ENCODE data around the gene ATXN1L. TPM values are rescaled to one million over a fixed set of nuclear protein-coding genes. Genes with fewer than 3 reads are reported as not detected.
"Not testable (repeated sequence)": the region's sequence is repeated elsewhere in the genome, so short reads cannot be mapped to it uniquely, and the experiment has no call there.

Gene ATXN1L
- total RNA-seq (2014; rRNA removed; shearing (Covaris generic)): 13.9 and 15.3 TPM in 2 replicates

DNA sequence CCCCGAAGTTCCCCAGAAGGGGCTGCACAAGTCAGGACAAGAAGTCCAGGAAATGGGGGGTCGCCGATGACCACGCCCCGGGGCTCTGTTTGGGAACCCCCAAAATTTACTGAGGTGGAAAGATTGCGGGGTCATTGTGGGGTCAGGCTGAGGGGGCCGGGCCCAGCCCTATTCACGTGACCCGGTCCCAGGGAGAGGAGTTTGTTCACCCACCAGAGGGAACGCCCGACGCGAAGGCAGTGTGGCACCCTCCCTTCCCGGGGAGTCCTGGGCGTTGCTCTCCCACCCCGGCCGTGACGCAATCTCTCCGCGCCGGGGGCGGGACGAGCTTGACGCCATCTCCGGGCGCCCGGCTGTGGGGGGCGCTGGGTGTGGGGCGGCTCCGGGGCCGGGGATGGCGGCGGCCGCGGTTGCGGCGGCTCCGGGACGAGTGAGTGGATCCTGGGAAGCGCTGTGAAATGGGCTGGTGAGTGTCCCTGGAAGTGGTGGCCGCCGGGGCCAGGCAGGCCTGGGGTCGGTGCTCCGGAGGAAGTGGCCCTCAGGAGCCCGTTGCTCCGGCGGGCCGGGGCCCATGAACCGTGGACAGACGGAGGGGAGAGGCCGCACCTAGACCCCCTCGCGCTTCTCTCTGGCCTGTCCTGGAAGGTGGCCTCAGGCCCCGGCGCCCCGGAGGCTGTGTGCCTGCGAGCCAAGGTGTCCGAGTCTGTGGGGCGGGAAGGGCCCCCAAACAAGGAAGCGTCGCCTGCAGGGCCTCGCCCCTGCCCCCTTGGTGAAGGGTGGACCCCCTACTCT lies at the start of gene ATXN1L:
Gene ATXN1L, plus strand, starts transcription at position 338 of the 792 bp plus-strand sequence. CDS start 3,765 bp downstream, outside the sequence.
- H3K36me3 ChIP-seq: no peaks in the 10 kb centered on the region
- peak within 1 kb of the TSS; percentile 37 for H3K27ac ChIP-seq
- no peaks in the 10 kb centered on the region for H3K9me3 ChIP-seq (replicated peaks)
- H3K4me1 ChIP-seq: no peaks in the 10 kb centered on the region
- H3K4me3 ChIP-seq: peak within 1 kb of the TSS; percentile 91
- peak; percentile 86 to 87 for DNase-seq
- no peaks in the 10 kb centered on the region for H3K27me3 ChIP-seq

- Histone ChIP-seq H3K27me3 (no peaks in the 10 kb centered on the region), H3K9me3 (replicated peaks) (no peaks in the 10 kb centered on the region), H3K36me3 (no peaks in the 10 kb centered on the region; the same call in 1 of the 2 replicates), H3K4me1 (no peaks in the 10 kb centered on the region), H3K4me3 (no peak overlapping the region), H3K27ac (no peak overlapping the region)
- no peak for DNase-seq
Observed at GRCh38 chr16:71796501-71797097, 49.2 kb upstream of the ATXN1L start.

DNA sequence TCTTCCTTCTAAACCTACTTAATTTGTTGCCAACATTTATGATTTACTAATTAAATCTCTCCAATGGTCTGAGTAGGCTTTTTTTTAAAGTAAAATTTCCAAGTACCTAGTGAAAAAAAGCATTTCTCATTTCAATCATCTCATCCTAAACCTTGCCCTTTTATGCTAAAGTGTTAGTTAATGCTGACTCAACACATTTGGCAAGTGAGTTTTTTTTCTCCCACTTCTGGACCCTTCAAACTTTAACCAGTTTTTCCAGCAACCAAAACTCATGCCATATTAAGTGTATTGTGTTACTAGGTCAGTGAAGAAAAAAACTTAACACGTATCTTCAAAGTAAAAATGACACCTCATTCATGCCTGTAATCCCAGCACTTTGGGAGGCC lies 42.5 kb upstream of the ATXN1L start:
- DNase-seq: no peak
- Histone ChIP-seq H3K27me3 (no peaks in the 10 kb centered on the region), H3K27ac (no peak overlapping the region), H3K9me3 (replicated peaks) (no peaks in the 10 kb centered on the region), H3K36me3 (no peaks in the 10 kb centered on the region), H3K4me1 (0 out of 2 replicates have a peak, but pooled peaks cover 2% of the 10 kb centered on the region), H3K4me3 (no peak overlapping the region)

- Histone ChIP-seq H3K27ac (peak overlapping the region; percentile 99), H3K9me3 (replicated peaks) (no peaks in the 10 kb centered on the region), H3K4me3 (peak overlapping the region; percentile 94), H3K4me1 (0 out of 2 replicates have a peak, but pooled peaks cover 4% of the 10 kb centered on the region), H3K36me3 (no peaks in the 10 kb centered on the region), H3K27me3 (no peaks in the 10 kb centered on the region)
- no peak for DNase-seq
Observed at GRCh38 chr16:71807905-71808592, 37.7 kb upstream of the ATXN1L start.

- Histone ChIP-seq H3K27me3 (no peaks in the 10 kb centered on the region), H3K4me1 (0 out of 2 replicates have a peak, but pooled peaks cover 4% of the 10 kb centered on the region), H3K36me3 (no peaks in the 10 kb centered on the region), H3K4me3 (peak within 1 kb of the TSS; percentile 94), H3K27ac (peak within 1 kb of the TSS; percentile 99), H3K9me3 (replicated peaks) (no peaks in the 10 kb centered on the region)
- DNase-seq: peak; percentile 90 to 92
Observed at GRCh38 chr16:71808593-71809459, 37.0 kb upstream of the ATXN1L start, which contains the start of gene AP1G1. AP1G1 (minus strand) TSS chr16:71808834; CDS start chr16:71789479, 19,355 bp downstream.

GRCh38 chr16:71810155-71810530 lies 35.6 kb upstream of the ATXN1L start:
- not testable (repeated sequence) for H3K27ac ChIP-seq; DNase-seq; H3K9me3 ChIP-seq (replicated peaks); H3K27me3 ChIP-seq; H3K36me3 ChIP-seq; H3K4me1 ChIP-seq; H3K4me3 ChIP-seq

GRCh38 chr16:71811261-71811803 lies 34.4 kb upstream of the ATXN1L start:
- Histone ChIP-seq H3K27me3 (no peaks in the 10 kb centered on the region), H3K36me3 (no peaks in the 10 kb centered on the region), H3K9me3 (replicated peaks) (no peaks in the 10 kb centered on the region), H3K4me1 (0 out of 2 replicates have a peak, but pooled peaks cover 4% of the 10 kb centered on the region), H3K4me3 (no peak overlapping the region), H3K27ac (no peak overlapping the region)
- no peak for DNase-seq

DNA sequence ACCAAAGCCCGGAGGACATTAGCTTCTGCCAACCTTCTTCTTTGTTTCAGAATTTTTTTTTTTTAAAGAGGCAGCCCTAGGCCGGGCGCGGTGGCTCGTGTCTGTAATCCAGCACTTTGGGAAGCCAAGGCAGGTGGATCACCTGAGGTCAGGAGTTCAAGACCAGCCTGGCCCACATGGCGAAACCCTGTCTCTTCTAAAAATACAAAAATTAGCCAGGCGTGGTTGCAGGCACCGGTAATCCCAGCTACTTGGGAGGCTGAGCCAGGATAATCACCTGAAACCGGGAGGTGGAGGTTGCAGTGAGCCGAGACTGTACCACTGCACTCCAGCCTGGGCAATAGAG lies 28.6 kb upstream of the ATXN1L start:
- H3K36me3 ChIP-seq; H3K27me3 ChIP-seq; H3K27ac ChIP-seq; H3K4me1 ChIP-seq; H3K9me3 ChIP-seq (replicated peaks); H3K4me3 ChIP-seq; DNase-seq: not testable (repeated sequence)

GRCh38 chr16:71826533-71827017 lies 19.2 kb upstream of the ATXN1L start:
- Histone ChIP-seq H3K9me3 (replicated peaks) (no peaks in the 10 kb centered on the region), H3K4me3 (no peak overlapping the region)

GRCh38 chr16:71830359-71830758 lies 15.4 kb upstream of the ATXN1L start:
- Histone ChIP-seq H3K4me3 (no peak overlapping the region), H3K9me3 (replicated peaks) (no peaks in the 10 kb centered on the region), H3K27me3 (no peaks in the 10 kb centered on the region), H3K4me1 (no peaks in the 10 kb centered on the region), H3K36me3 (no peaks in the 10 kb centered on the region), H3K27ac (no peak overlapping the region)
- no peak for DNase-seq

More at GRCh38 chr16:71826533-71827017, 19.2 kb upstream of the ATXN1L start:
- no peaks in the 10 kb centered on the region for H3K36me3 ChIP-seq
- DNase-seq: no peak
- H3K27ac ChIP-seq: no peak overlapping the region
- no peaks in the 10 kb centered on the region for H3K4me1 ChIP-seq
- no peaks in the 10 kb centered on the region for H3K27me3 ChIP-seq

DNA sequence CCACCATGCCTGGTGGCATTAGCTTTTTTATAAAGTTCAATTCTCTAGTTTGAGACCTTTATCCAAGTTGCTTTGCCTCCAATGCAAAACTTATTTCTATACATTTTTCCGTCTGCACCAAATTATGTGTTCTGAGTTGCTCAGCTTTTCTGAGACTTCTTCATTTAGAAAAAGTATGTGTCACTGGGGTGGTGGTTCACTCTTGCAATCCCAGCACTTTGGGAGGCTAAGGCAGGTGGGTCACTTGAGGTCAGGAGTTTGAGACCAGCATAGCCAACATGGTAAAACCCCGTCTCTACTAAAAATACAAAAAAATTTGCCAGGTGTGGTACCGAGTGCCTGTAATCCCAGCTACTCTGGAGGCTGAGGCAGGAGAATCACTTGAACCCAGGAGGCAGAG lies 14.1 kb upstream of the ATXN1L start:
- H3K9me3 ChIP-seq (replicated peaks); H3K4me3 ChIP-seq; H3K27ac ChIP-seq; H3K27me3 ChIP-seq; H3K4me1 ChIP-seq; H3K36me3 ChIP-seq; DNase-seq: not testable (repeated sequence)

DNA sequence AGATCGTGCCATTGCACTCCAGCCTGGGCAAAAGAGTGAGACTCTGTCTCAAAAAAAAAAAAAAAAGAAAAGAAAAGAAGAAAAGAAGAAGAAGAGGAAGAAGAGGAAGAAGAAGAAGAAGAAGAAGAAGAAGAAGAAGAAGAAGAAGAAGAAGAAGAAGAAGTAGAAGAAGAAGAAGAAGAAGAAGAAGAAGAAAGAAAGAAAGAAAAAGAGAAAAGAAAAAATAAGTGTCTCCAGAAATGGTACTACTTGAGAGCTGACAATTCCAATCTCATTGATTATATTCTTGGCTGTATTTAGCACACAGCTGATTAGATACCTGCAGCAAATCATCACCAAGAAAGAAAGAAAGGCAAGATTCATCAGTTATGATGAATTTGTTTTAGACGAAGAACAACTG lies 13.7 kb upstream of the ATXN1L start:
- not testable (repeated sequence) for H3K4me3 ChIP-seq; H3K27ac ChIP-seq; H3K36me3 ChIP-seq; H3K27me3 ChIP-seq; DNase-seq; H3K4me1 ChIP-seq; H3K9me3 ChIP-seq (replicated peaks)

DNA sequence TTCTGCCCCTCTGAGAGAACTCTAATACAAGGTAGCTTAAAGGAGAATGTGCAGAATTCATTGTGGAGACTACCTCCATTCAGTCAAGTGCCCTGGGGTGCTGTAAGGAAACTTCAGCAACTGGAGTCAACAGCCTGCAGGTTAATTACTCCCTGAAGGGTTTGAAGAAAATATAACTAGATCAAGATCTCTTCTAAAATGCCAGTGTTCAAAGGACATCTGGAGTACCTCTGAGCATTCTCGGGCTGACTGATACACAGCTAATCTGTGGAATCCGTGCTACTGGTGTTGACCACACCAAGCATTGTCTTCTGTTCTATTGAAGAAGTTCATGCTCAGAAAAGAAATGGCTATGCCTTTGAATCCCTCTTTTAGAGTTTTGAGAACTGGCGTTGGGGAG lies 11.5 kb upstream of the ATXN1L start:
- Histone ChIP-seq H3K9me3 (replicated peaks) (no peaks in the 10 kb centered on the region), H3K36me3 (no peaks in the 10 kb centered on the region), H3K4me1 (no peaks in the 10 kb centered on the region), H3K27ac (no peak overlapping the region), H3K27me3 (no peaks in the 10 kb centered on the region), H3K4me3 (no peak overlapping the region)
- no peak for DNase-seq

GRCh38 chr16:71837150-71837549 lies 8.6 kb upstream of the ATXN1L start:
- no peak overlapping the region for H3K4me3 ChIP-seq
- H3K4me1 ChIP-seq: no peaks in the 10 kb centered on the region
- no peak for DNase-seq
- no peaks in the 10 kb centered on the region for H3K9me3 ChIP-seq (replicated peaks)
- no peak overlapping the region for H3K27ac ChIP-seq
- no peaks in the 10 kb centered on the region for H3K27me3 ChIP-seq
- no peaks in the 10 kb centered on the region for H3K36me3 ChIP-seq

All from SJCRH30 (cell line).